Ovary (tissue), 3 donors: ENCODE measurements around the gene PSMB8.
A peak's percentile ranks its signal among the peaks of the same experiment; 100 is the strongest.

Experiments used
- CTCF ChIP-seq, 3 donors: fragments of 450-650 bp in 2 of 3; fragments of 200-600 bp in 1 of 3; IDR thresholded peaks; one replicate each; pipeline versions ENCODE4 v1.5.1 to v1.8.0; 2016 to 2022; ENCODE audit warnings: antibody characterized with exemption in 3 of 3, mild to moderate bottlenecking in 1 of 3
- EP300 ChIP-seq: sonication (generic); formaldehyde crosslinking; IDR thresholded peaks from one replicate; pipeline ENCODE4 v1.6.1; 2017; ENCODE audit warnings: antibody characterized with exemption
- POLR2A ChIP-seq: fragments of 450-650 bp; IDR thresholded peaks from one replicate; pipeline ENCODE4 v1.6.1; 2017; ENCODE audit warnings: antibody characterized with exemption, mild to moderate bottlenecking, moderate library complexity
- donor health status: DM: no; HTN: no; CAD: no.

GRCh38 chr6:32843979-32844838, at the start of gene PSMB8:
- TF ChIP-seq EP300, result no peak
- peak; percentile 19 to 39 (median 39) for TF ChIP-seq CTCF (IDR thresholded peaks at IDR 0.05)
- peak; percentile 91 for TF ChIP-seq POLR2A
